ENCODE data around the gene EGFR. TPM values are rescaled to one million over a fixed set of nuclear protein-coding genes. Genes with fewer than 3 reads are reported as not detected.
A peak's percentile ranks its signal among the peaks of the same experiment; 100 is the strongest.

Gene EGFR
- polyA plus RNA-seq, 2 of the 4 experiments (the other 2 are of a cell fraction): 59.5 to 63.8 TPM

DNA sequence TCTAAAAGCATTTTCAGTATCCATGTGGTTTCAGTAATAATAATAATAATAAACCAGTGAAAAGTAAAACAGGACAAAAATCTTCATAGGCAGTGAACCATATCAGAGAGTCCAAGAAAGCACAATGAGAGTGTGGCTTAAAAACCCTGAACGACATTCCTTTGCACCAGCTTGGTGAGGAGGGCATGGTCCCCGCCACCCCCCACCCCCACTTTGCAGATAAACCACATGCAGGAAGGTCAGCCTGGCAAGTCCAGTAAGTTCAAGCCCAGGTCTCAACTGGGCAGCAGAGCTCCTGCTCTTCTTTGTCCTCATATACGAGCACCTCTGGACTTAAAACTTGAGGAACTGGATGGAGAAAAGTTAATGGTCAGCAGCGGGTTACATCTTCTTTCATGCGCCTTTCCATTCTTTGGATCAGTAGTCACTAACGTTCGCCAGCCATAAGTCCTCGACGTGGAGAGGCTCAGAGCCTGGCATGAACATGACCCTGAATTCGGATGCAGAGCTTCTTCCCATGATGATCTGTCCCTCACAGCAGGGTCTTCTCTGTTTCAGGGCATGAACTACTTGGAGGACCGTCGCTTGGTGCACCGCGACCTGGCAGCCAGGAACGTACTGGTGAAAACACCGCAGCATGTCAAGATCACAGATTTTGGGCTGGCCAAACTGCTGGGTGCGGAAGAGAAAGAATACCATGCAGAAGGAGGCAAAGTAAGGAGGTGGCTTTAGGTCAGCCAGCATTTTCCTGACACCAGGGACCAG is 172.5 kb downstream of the EGFR start (continued):
- TF ChIP-seq, protein P1, sequence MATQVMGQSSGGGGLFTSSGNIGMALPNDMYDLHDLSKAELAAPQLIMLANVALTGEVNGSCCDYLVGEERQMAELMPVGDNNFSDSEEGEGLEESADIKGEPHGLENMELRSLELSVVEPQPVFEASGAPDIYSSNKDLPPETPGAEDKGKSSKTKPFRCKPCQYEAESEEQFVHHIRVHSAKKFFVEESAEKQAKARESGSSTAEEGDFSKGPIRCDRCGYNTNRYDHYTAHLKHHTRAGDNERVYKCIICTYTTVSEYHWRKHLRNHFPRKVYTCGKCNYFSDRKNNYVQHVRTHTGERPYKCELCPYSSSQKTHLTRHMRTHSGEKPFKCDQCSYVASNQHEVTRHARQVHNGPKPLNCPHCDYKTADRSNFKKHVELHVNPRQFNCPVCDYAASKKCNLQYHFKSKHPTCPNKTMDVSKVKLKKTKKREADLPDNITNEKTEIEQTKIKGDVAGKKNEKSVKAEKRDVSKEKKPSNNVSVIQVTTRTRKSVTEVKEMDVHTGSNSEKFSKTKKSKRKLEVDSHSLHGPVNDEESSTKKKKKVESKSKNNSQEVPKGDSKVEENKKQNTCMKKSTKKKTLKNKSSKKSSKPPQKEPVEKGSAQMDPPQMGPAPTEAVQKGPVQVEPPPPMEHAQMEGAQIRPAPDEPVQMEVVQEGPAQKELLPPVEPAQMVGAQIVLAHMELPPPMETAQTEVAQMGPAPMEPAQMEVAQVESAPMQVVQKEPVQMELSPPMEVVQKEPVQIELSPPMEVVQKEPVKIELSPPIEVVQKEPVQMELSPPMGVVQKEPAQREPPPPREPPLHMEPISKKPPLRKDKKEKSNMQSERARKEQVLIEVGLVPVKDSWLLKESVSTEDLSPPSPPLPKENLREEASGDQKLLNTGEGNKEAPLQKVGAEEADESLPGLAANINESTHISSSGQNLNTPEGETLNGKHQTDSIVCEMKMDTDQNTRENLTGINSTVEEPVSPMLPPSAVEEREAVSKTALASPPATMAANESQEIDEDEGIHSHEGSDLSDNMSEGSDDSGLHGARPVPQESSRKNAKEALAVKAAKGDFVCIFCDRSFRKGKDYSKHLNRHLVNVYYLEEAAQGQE (IDR thresholded peaks at IDR 0.05): no peak
- TF ChIP-seq HOXB13 (CRISPR knock-in tag; IDR thresholded peaks at IDR 0.05; ENCODE audit: low read depth): no peak
- TF ChIP-seq, protein P2, sequence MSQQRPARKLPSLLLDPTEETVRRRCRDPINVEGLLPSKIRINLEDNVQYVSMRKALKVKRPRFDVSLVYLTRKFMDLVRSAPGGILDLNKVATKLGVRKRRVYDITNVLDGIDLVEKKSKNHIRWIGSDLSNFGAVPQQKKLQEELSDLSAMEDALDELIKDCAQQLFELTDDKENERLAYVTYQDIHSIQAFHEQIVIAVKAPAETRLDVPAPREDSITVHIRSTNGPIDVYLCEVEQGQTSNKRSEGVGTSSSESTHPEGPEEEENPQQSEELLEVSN (IDR thresholded peaks at IDR 0.05; ENCODE audit: borderline replicate concordance, low read depth): no peak
- no peak for TF ChIP-seq RFX5 (IDR thresholded peaks at IDR 0.05)
- TF ChIP-seq JUNB (IDR thresholded peaks at IDR 0.05): no peak
- TF ChIP-seq KDM1A (IDR thresholded peaks at IDR 0.05; ENCODE audit: low read depth): no peak
- no peak for TF ChIP-seq TFCP2L1 (CRISPR knock-in tag; IDR thresholded peaks at IDR 0.05)
- TF ChIP-seq FOSL2 (IDR thresholded peaks at IDR 0.05): no peak
- no peak for TF ChIP-seq FOSL2 (CRISPR knock-in tag; IDR thresholded peaks at IDR 0.05)
- TF ChIP-seq CBX8 (IDR thresholded peaks at IDR 0.05): no peak
- TF ChIP-seq, protein P3, sequence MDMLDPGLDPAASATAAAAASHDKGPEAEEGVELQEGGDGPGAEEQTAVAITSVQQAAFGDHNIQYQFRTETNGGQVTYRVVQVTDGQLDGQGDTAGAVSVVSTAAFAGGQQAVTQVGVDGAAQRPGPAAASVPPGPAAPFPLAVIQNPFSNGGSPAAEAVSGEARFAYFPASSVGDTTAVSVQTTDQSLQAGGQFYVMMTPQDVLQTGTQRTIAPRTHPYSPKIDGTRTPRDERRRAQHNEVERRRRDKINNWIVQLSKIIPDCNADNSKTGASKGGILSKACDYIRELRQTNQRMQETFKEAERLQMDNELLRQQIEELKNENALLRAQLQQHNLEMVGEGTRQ (IDR thresholded peaks at IDR 0.05): no peak

DNA sequence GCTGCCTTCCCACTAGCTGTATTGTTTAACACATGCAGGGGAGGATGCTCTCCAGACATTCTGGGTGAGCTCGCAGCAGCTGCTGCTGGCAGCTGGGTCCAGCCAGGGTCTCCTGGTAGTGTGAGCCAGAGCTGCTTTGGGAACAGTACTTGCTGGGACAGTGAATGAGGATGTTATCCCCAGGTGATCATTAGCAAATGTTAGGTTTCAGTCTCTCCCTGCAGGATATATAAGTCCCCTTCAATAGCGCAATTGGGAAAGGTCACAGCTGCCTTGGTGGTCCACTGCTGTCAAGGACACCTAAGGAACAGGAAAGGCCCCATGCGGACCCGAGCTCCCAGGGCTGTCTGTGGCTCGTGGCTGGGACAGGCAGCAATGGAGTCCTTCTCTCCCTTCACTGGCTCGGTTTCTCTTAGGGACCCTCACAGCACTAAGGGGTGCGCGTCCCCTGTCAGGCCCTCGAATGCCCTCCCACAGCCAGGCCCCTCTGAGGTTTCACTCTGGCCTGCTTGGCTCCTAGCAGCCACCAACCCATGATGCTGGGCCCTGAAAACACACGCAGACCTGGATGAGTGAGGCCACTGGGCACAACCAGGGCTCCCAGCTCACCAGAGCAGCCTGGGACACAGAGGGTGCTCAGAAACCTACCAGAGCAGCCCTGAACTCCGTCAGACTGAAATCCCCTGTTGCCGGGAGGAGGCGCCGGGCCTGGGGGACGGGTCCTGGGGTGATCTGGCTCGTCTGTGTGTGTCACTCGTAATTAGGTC is 173.3 kb downstream of the EGFR start:
- H3K9me3 ChIP-seq: no peaks in the 10 kb centered on the region
- no peak overlapping the region for H3K4me2 ChIP-seq
- H3K4me3 ChIP-seq: no peak overlapping the region
- ATAC-seq: peak; percentile 25 to 49; a peak in 3 of 6 replicates
- CTCF ChIA-PET: interaction anchor here (1.0 to 2.9 kb wide), 4 partner anchors 16 to 403 kb away, joined by 3 to 10 read pairs (median 4); no protein-coding TSS in a partner anchor
- 95% methylated on average over 17 of the region's 17 CpGs for WGBS (ENCODE audit: missing lambda C conversion rate)
- DNase-seq (ENCODE audit: low read depth in 1 of 2, low spot score in 1 of 2): no peak
- FAIRE-seq: no peak
- peaks cover 23% of the 10 kb centered on the region for H3K4me1 ChIP-seq
- H3K27ac ChIP-seq: peak overlapping the region in 1 of 2 experiments; percentile 56; a peak in 2 of 6 replicates
- POLR2A ChIA-PET: no interaction called here
- TF ChIP-seq, protein P4, sequence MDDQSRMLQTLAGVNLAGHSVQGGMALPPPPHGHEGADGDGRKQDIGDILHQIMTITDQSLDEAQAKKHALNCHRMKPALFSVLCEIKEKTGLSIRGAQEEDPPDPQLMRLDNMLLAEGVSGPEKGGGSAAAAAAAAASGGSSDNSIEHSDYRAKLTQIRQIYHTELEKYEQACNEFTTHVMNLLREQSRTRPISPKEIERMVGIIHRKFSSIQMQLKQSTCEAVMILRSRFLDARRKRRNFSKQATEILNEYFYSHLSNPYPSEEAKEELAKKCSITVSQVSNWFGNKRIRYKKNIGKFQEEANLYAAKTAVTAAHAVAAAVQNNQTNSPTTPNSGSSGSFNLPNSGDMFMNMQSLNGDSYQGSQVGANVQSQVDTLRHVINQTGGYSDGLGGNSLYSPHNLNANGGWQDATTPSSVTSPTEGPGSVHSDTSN (IDR thresholded peaks at IDR 0.05): no peak
- TF ChIP-seq ESRRA (IDR thresholded peaks at IDR 0.05; ENCODE audit: borderline replicate concordance, low read length) (no peak), RCOR1 (IDR thresholded peaks at IDR 0.05; ENCODE audit: low read depth, low read length) (no peak), CEBPB (IDR thresholded peaks at IDR 0.05) (no peak), HOXB5 (CRISPR knock-in tag; IDR thresholded peaks at IDR 0.05) (no peak), RFX5 (IDR thresholded peaks at IDR 0.05) (no peak), BHLHE40 (IDR thresholded peaks at IDR 0.05; ENCODE audit: low read depth, low read length) (no peak), CHD2 (IDR thresholded peaks at IDR 0.05; ENCODE audit: low read length, partially characterized antibody) (no peak)
- TF ChIP-seq, protein P5, sequence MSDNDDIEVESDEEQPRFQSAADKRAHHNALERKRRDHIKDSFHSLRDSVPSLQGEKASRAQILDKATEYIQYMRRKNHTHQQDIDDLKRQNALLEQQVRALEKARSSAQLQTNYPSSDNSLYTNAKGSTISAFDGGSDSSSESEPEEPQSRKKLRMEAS (IDR thresholded peaks at IDR 0.05): no peak
- TF ChIP-seq, protein P1 (IDR thresholded peaks at IDR 0.05): no peak
- TF ChIP-seq, protein P6, sequence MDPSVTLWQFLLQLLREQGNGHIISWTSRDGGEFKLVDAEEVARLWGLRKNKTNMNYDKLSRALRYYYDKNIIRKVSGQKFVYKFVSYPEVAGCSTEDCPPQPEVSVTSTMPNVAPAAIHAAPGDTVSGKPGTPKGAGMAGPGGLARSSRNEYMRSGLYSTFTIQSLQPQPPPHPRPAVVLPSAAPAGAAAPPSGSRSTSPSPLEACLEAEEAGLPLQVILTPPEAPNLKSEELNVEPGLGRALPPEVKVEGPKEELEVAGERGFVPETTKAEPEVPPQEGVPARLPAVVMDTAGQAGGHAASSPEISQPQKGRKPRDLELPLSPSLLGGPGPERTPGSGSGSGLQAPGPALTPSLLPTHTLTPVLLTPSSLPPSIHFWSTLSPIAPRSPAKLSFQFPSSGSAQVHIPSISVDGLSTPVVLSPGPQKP (IDR thresholded peaks at IDR 0.05; ENCODE audit: low read depth, low read length): no peak
- TF ChIP-seq, protein P7, sequence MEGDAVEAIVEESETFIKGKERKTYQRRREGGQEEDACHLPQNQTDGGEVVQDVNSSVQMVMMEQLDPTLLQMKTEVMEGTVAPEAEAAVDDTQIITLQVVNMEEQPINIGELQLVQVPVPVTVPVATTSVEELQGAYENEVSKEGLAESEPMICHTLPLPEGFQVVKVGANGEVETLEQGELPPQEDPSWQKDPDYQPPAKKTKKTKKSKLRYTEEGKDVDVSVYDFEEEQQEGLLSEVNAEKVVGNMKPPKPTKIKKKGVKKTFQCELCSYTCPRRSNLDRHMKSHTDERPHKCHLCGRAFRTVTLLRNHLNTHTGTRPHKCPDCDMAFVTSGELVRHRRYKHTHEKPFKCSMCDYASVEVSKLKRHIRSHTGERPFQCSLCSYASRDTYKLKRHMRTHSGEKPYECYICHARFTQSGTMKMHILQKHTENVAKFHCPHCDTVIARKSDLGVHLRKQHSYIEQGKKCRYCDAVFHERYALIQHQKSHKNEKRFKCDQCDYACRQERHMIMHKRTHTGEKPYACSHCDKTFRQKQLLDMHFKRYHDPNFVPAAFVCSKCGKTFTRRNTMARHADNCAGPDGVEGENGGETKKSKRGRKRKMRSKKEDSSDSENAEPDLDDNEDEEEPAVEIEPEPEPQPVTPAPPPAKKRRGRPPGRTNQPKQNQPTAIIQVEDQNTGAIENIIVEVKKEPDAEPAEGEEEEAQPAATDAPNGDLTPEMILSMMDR (IDR thresholded peaks at IDR 0.05): no peak

All from A549 (cell line).